ENCODE results near the gene LRRC23. TPM values are rescaled to one million over a fixed set of nuclear protein-coding genes. Genes with fewer than 3 reads are reported as not detected.
"Not testable (repeated sequence)": the region's sequence is repeated elsewhere in the genome, so short reads cannot be mapped to it uniquely, and the experiment has no call there.

Gene LRRC23, protein sequence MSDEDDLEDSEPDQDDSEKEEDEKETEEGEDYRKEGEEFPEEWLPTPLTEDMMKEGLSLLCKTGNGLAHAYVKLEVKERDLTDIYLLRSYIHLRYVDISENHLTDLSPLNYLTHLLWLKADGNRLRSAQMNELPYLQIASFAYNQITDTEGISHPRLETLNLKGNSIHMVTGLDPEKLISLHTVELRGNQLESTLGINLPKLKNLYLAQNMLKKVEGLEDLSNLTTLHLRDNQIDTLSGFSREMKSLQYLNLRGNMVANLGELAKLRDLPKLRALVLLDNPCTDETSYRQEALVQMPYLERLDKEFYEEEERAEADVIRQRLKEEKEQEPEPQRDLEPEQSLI
- 7.7 TPM for total RNA-seq
- long read RNA-seq, partial matches to known transcripts: 1 of 7 reads
- long read RNA-seq, other reads (novel, unspliced or antisense): 0 of 7 reads

DNA sequence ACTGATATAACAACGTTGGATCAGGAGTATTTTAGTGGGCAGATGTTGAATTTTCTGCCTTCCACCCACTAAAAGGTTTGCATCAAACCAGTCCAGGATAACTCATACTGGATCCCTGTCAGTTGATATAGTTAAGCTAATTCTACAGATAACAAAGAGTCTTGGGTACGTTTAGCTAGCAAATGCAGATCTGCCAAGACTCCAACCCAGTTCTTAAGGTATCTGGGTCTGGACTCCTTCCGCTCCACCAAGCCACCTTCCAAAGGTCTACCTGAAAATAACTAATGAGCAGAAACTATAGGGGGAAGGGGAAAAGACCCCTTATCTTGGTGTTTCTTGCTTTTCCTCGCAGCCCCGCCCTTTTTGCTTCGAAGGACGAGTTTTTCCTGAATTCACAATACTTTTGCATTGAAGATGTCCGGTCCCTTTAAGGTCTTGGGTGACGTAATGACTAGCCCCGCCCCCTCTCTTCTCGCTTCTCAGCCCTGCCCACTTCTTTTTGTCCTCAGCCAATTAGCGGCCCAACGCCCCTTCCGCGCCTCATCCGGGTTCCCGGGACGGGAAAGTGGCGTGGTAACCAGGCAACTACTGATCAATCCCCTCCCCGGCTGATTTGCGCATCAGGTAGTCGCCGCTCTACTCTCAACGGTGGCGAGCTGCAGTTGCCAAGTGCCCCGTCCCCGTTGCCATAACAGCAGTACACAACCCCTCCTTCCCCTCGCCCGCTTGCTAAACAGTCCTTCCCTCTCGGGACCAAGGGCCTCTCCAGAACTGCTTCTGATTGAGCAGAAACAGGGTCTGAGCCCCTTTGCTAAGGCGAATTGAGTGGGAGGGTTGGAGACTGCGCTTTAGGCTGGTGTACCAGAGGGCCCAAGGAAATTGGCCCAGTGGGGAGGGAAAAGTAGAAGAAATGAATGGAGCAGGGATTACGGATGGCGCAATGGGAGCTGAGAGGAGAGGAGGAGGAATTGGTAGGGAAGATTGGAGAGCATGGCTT, at the start of gene LRRC23:
Gene LRRC23, plus strand, starts transcription at position 543 of the 997 bp plus-strand sequence. CDS start 812 bp downstream, outside the sequence.
- ATAC-seq: peak; percentile 97
- intact Hi-C loops (cut with micrococcal nuclease): no loop called here

DNA sequence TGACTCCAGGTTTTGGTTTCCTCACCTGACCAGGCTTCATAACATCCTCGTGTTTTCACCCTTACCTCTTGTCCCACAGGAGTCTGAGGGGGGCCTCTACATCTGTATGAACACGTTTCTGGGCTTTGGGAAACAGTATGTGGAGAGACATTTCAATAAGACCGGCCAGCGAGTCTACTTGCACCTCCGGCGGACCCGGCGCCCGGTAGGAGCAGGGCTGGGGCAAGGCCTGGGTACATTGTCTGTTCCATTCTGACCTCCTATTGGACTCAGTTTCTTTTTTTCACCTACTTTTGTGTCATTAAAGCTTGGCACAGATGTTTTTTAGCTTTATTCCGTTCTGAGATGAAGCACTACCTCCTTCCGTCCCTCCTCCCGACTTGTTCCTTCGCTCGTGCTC, 49.3 kb upstream of the LRRC23 start:
- DNase-seq (peak; percentile 10), ATAC-seq (no peak)
- intact Hi-C loops (cut with micrococcal nuclease): no loop called here

More for the DNA sequence above, at the start of gene LRRC23:
- DNase-seq: peak; percentile 96

DNA sequence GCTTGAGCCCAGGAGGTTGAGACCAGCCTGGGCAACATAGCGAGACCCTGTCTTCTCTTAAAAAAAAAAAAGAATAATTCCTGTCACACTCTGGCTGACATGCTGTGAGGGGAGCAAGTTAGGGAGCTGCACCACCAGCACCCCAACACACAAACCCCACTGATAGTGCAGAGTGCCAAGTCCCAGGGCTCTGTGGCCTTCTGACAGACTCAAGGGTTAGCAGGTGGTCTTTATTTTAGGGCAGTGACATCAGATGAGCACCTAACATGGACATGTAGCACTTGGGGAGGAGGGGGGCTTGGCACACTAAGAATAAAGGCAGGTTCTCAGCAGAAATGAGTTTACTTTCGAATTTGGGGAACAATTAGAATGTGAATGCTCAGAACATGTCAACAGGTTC, 45.8 kb upstream of the LRRC23 start:
- no peak for ATAC-seq
- no peak for DNase-seq
- intact Hi-C loops (cut with micrococcal nuclease): no loop called here

DNA sequence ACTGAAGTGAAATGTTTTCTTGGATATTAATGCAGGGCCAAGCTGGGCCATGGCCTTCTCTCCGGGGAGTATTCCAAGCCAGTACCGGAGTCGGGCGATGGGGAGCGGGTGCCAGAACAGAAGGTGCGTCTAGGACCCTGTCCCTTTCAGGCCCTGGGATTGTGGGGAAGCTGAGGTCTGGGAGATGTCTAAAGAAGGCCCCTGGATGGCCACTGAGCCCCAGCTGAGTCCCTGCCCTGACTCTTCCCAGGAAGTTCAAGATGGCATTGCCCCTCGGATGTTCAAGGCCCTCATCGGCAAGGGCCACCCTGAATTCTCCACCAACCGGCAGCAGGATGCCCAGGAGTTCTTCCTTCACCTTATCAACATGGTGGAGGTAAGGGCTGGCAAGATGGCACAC, 44.5 kb upstream of the LRRC23 start:
- DNase-seq (no peak), ATAC-seq (no peak)
- intact Hi-C loops (cut with micrococcal nuclease): no loop called here

DNA sequence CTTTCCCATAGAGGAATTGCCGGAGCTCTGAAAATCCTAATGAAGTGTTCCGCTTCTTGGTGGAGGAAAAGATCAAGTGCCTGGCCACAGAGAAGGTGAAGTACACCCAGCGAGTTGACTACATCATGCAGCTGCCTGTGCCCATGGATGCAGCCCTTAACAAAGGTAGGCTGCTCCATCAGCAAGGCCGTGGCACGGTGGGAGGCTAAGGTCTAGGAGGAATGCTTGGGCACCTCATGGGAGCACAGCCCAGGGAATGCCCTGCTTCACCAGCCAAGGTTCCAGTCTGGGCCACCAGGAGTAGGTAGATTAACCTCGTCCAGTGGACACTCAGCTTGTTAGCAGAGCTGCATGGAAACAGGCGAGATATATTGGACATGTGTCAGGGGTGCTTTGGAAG, 43.7 kb upstream of the LRRC23 start:
- intact Hi-C loops (cut with micrococcal nuclease): no loop called here
- DNase-seq: no peak

DNA sequence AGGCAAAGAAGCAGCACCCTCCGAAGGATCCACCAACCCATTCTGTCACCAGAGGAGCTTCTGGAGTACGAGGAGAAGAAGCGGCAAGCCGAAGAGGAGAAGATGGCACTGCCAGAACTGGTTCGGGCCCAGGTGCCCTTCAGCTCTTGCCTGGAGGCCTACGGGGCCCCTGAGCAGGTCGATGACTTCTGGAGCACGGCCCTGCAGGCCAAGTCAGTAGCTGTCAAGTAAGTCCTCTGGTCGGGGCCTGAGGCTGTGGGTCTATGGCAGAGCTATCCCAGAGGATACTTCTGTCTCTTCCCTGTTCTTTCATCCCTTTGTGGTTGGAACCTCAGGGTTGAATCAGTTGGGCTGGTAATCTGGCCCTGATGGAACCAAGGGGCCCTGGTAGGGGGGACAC, 43.2 kb upstream of the LRRC23 start:
- intact Hi-C loops (cut with micrococcal nuclease): no loop called here
- DNase-seq (no peak), ATAC-seq (no peak)

More for the DNA sequence above, 43.7 kb upstream of the LRRC23 start:
- ATAC-seq: no peak

DNA sequence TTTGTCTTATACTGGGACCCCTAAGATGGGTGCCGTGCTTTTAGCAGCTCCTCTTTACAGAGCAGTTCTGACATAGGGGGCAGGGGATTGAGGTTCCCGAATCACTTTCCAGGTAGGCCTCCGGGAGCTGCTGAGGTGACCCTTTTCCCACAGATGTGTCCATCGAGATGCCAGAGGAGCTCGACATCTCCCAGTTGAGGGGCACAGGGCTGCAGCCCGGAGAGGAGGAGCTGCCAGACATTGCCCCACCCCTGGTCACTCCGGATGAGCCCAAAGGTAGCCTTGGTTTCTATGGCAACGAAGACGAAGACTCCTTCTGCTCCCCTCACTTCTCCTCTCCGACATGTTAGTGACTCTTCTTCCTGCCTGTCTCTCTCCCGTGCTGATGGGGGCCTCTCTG, 41.6 kb upstream of the LRRC23 start:
- DNase-seq (no peak), ATAC-seq (no peak)
- intact Hi-C loops (cut with micrococcal nuclease): no loop called here

DNA sequence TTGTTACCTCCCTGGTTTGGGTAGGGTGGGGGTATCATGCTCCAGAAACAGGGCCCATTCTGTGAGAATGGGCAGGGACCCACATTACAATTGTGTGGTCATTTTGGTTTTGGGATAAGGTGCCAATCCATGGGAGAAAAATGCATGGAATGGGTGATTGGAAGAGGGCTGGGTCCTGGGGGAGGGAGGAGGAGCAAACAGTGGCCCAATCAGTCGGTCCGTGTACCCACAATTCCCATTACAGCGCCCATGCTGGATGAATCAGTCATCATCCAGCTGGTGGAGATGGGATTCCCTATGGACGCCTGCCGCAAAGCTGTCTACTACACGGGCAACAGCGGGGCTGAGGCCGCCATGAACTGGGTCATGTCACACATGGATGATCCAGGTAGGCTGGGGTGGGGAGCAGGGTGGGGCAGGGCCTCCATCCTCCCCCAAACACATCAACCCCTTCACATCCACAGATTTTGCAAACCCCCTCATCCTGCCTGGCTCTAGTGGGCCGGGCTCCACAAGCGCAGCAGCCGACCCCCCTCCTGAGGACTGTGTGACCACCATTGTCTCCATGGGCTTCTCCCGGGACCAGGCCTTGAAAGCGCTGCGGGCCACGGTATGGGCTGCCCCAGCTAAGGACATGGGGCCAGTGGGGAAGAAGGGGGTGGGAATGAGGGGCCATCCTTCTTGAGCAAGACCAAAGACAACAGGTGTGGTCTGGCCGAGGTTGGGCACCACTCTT, 40.9 kb upstream of the LRRC23 start:
- intact Hi-C loops (cut with micrococcal nuclease): no loop called here
- ATAC-seq (no peak), DNase-seq (no peak)

DNA sequence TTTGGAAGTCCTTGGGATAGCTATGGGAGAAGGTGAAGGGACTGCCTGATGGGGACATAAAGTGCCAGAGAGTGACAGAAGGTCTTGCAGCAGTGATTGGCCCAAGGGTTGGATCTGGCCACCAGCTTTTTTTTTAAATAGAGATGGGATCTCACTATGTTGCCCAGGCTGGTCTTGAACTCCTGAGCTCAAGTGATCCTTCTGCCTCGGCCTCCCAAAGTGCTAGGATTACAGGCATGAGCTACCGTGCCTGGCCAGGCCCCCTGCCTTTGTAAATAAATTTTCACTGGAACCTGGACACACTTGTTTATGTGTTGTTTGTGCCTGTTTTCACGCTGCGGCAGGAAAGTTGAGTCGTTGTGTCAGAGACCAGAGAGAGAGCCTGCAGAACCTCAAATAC, 39.3 kb upstream of the LRRC23 start:
- DNase-seq; ATAC-seq; intact Hi-C loops (cut with micrococcal nuclease): not testable (repeated sequence)

DNA sequence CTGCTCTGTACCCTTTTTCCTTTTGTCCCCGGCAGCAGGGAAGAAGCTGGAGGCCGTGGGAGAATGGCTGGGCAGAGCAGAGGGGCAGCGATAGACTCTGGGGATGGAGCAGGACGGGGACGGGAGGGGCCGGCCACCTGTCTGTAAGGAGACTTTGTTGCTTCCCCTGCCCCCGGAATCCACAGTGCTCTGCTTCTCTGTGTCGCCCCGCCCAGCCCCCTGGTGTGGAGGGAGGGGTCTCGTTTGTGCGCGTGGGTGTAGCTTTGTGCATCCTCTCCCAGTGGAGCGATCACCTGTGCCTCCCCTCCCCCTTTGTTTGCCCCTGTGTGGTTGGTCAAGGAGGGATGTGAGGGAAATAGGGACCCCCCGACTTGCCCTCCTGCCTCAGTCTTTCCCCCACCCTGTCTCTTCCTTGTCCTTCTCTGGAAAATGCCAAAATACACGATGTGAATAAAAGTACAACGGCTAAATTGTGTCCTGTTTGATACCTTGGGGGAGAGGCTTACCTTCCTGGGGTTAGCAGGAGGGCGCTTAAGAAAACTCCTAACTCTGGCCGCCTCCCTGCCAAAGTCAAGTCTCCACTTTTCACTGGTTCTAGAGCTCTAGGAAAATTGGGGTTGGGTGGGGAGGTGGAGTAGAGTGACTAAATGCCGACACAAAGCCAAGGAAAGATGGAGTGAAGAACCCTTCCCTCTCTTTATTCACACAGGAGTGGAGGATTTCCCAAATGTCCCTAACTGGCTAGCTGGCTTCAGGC, 38.3 kb upstream of the LRRC23 start:
- ATAC-seq: no peak
- no peak for DNase-seq
- intact Hi-C loops (cut with micrococcal nuclease): no loop called here

DNA sequence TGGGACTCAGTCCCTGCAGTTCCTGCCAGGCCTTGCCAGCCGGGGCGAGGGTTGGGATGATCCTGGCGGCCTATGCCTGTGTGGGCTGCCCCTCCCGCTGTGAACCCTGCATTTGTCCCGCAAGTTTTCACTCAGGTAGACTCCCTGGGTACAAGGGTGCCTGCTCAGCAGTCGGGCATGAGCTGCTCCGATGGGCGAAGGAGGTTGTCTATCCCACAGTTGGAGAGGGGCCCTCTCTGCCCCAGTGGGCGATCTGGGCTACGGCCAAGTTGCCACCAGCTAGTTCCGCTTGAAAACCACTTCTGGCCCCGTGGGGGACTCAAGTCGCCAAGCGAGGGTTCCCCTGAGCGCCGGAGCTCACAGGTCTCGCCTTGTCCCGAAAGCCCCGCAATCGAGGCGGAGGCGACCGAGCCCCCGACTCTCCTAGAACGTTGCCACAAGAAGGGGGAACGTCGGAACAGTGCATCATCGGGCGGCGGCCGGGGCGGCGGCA, 37.7 kb upstream of the LRRC23 start:
- intact Hi-C loops (cut with micrococcal nuclease): no loop called here
- peak; percentile 4 for ATAC-seq
- DNase-seq: no peak

DNA sequence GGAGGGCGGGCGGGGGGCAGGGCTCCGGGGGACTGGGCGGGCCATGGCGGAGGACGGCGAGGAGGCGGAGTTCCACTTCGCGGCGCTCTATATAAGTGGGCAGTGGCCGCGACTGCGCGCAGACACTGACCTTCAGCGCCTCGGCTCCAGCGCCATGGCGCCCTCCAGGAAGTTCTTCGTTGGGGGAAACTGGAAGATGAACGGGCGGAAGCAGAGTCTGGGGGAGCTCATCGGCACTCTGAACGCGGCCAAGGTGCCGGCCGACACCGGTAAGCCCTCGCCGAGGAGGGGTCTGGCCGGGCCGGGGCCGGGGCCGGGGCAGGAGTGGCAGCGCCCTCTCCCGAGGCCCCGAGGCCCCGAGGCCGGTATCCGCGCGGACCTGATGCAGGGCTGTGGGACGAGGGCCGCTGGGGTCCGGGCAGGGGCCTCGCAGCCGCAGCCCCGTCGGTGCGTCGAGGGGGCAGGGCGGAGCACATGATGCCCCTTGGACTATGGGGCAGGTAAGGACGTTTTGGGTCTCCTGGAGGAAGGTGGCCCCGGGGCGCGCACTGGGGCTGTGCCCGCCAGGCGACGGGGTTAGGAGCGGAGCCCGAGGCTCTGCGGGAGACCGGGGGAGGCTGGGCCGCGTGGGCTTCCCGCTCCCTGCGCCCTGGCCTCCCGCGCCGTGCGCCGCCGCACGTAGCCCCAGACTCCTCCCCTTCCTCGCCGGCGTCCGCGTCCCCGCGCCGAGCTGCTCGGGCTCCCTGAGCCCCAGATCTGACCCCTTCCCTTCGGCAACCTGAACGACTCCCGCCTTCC, 37.0 kb upstream of the LRRC23 start, which contains the start of gene TPI1:
Gene TPI1, plus strand, starts transcription at position 119 of the 798 bp plus-strand sequence. Its CDS starts 36 bp downstream, at position 155.
- ATAC-seq (peak; percentile 85), DNase-seq (peak; percentile 91)
- intact Hi-C loops (cut with micrococcal nuclease): no loop called here

DNA sequence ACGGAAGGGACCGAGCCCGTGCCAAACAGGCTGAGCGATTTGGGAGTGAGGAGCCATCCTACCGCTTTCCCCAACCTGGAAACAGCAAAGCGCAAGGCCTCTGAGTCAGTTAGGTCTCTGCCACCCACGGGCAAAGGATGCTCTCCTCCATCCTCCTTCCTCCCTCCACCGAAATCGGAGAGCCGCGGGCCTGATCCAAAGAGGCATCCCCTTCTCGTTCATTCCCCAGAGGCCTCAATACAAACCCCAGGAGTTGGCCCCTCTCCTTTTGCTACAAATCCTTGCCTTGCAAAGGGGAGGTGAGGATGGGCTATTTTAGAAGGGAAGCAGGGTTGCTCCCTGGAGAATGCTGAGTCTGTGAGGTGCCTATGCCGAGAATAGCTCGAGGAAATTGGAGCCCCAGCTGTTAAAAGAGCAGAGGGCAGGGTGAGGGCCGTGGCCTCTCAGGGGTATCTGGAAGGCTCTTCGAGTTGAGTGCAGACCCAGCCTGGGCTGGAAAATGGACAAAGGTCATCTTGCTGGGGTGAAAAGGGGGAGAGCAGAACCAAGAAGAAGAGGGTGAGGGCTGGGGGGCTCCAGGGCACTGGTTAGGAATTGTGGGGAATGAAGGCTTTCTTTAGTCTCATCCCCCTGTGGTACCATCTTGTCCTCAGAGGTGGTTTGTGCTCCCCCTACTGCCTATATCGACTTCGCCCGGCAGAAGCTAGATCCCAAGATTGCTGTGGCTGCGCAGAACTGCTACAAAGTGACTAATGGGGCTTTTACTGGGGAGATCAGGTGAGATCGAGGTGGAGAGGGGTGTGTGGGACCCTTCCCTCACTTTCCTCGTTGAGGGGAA, 36.2 kb upstream of the LRRC23 start:
- intact Hi-C loops (cut with micrococcal nuclease): no loop called here
- no peak for DNase-seq

DNA sequence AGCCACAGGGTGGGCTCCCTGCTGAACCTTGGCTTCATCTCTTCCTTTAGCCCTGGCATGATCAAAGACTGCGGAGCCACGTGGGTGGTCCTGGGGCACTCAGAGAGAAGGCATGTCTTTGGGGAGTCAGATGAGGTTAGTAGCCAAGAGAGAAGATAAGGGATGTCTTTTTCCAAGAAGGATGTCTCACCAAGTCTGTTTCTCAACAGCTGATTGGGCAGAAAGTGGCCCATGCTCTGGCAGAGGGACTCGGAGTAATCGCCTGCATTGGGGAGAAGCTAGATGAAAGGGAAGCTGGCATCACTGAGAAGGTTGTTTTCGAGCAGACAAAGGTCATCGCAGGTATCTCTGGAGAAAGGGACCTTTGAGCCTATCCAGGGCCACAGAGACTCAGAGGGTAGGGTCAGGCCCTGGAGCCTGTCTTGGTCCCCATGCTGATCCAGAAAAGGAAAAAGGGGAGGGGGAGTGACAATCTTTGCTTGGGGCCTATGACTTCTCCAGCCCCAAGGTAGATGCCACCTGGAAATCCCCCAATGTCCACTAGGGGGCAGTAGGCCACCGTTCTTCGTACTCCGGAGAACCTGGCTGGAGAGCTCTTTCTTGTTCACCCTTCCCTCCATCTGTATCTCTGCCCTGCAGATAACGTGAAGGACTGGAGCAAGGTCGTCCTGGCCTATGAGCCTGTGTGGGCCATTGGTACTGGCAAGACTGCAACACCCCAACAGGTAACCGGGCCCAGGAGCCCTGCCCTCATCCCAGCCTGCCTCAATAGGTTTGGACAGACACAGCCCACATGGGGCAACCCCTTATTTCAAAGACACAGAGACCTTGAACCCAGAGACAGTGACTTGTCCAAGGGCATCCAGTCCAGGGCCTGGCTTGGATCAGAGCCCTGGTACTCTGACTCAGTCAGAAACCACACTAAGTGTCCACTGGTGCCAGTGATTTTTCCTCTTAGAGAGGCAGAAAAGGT, 35.3 kb upstream of the LRRC23 start:
- ATAC-seq: peak; percentile 3
- intact Hi-C loops (cut with micrococcal nuclease): no loop called here
- peak; percentile 78 for DNase-seq

More for the DNA sequence above, 36.2 kb upstream of the LRRC23 start:
- no peak for ATAC-seq

DNA sequence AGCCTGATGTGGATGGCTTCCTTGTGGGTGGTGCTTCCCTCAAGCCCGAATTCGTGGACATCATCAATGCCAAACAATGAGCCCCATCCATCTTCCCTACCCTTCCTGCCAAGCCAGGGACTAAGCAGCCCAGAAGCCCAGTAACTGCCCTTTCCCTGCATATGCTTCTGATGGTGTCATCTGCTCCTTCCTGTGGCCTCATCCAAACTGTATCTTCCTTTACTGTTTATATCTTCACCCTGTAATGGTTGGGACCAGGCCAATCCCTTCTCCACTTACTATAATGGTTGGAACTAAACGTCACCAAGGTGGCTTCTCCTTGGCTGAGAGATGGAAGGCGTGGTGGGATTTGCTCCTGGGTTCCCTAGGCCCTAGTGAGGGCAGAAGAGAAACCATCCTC, 34.3 kb upstream of the LRRC23 start:
- ATAC-seq; DNase-seq; intact Hi-C loops (cut with micrococcal nuclease): not testable (repeated sequence)

Data from left ventricle myocardium superior (tissue), 1 donor.